HepG2 (cell line): ENCODE measurements around the gene ASCC2. TPM values are rescaled to one million over a fixed set of nuclear protein-coding genes. Genes with fewer than 3 reads are reported as not detected.

ENCODE experiments used
- ARID5B ChIP-seq: IDR thresholded peaks from 2 replicates; pipeline ENCODE4 v1.4.0; 2020; ENCODE audit warnings: mild to moderate bottlenecking, missing genetic modification reagents
- FOXO1 ChIP-seq: sonication (generic); formaldehyde crosslinking; IDR thresholded peaks from 2 replicates; pipeline ENCODE4 v1.4.0; 2020; ENCODE audit warnings: missing genetic modification reagents
- GABPB1 ChIP-seq: IDR thresholded peaks from 2 replicates; pipeline ENCODE4 v1.6.1; 2016; ENCODE audit warnings: mild to moderate bottlenecking, missing genetic modification reagents, moderate library complexity, missing compliant biosample characterization
- HDAC6 ChIP-seq: fragments of 200-600 bp; sonication (generic); IDR thresholded peaks from 2 replicates; pipeline ENCODE4 v1.7.0; 2017; ENCODE audit warnings: mild to moderate bottlenecking, antibody characterized with exemption, low read length, low read depth
- IRF9 ChIP-seq: sonication (generic); formaldehyde crosslinking; IDR thresholded peaks from 2 replicates; pipeline ENCODE4 v1.8.0; 2022; ENCODE audit warnings: missing genetic modification reagents, mild to moderate bottlenecking, borderline replicate concordance
- SP4 ChIP-seq: sonication (generic); formaldehyde crosslinking; IDR thresholded peaks from 2 replicates; pipeline ENCODE4 v1.8.1; 2023; ENCODE audit warnings: mild to moderate bottlenecking, missing genetic modification reagents
- TGIF2 ChIP-seq: IDR thresholded peaks from 2 replicates; pipeline ENCODE4 v1.6.1; 2016; ENCODE audit warnings: control low read depth, missing compliant biosample characterization
- THAP9 ChIP-seq: sonication (generic); formaldehyde crosslinking; IDR thresholded peaks from 2 replicates; pipeline ENCODE4; 2020; ENCODE audit warnings: missing genetic modification reagents, mild to moderate bottlenecking, borderline replicate concordance
- TMF1 ChIP-seq: sonication (generic); formaldehyde crosslinking; IDR thresholded peaks from 2 replicates; pipeline ENCODE4 v1.8.1; 2022; ENCODE audit warnings: low read depth, missing genetic modification reagents
- ZFP90 ChIP-seq: sonication (generic); formaldehyde crosslinking; IDR thresholded peaks from 2 replicates; pipeline ENCODE4 v1.8.0; 2022; ENCODE audit warnings: missing genetic modification reagents, mild to moderate bottlenecking, inconsistent platforms, borderline replicate concordance
- ZNF280B ChIP-seq: sonication (generic); formaldehyde crosslinking; IDR thresholded peaks from 2 replicates; pipeline ENCODE4 v1.5.0; 2020; ENCODE audit warnings: missing genetic modification reagents, mild to moderate bottlenecking, borderline replicate concordance
- ZNF543 ChIP-seq: sonication (generic); formaldehyde crosslinking; IDR thresholded peaks from 2 replicates; pipeline ENCODE4 v1.4.0; 2020; ENCODE audit warnings: mild to moderate bottlenecking, missing genetic modification reagents
- polyA plus RNA-seq, 8 experiments: library from polyadenylated mRNA; depleted of rRNA in 3 of 8; stranded (reverse) in 7 of 8; unstranded in 1 of 8; fragments of >200 nt; fragmentation: Illumina TruSeq in 4 of 8; extraction: Trizol in 4 of 8; gene quantifications; 2 replicates each; pipeline versions ENCODE4 v1.2.1 to v1.2.3, GENCODE V29; 2011 to 2016; ENCODE audit warnings: low read depth in 4 of 8, missing spikeins in 1 of 8, mixed read lengths in 1 of 8; ENCODE audit not compliant: insufficient read depth in 1 of 8
- total RNA-seq, 5 experiments: library from RNA; depleted of rRNA; stranded (reverse); fragments of >200 nt; fragmentation: Illumina TruSeq; extraction: Trizol; gene quantifications; 2 replicates each; pipeline ENCODE4 v1.2.3, GENCODE V29; 2016; ENCODE audit warnings: low read depth in 1 of 5
- TF ChIP-seq, protein P1 (sequence below): sonication (generic); formaldehyde crosslinking; IDR thresholded peaks from 2 replicates; pipeline ENCODE4 v1.5.0; 2020; ENCODE audit warnings: missing genetic modification reagents
- TF ChIP-seq, protein P2 (sequence below): sonication (generic); formaldehyde crosslinking; conservative IDR thresholded peaks from 2 replicates; pipeline ENCODE4 v1.4.0; 2020; ENCODE audit warnings: missing genetic modification reagents

The ASCC2 gene
- total and polyA plus RNA-seq, 2 of the 13 experiments (the other 11 are each of a cell fraction or from before 2014, with no cell fraction given): 26.2 to 26.3 TPM

- TF ChIP-seq THAP9 (CRISPR knock-in tag) (peak; percentile 47; the same call in 1 of the 2 replicates), SP4 (peak; percentile 74; the same call in 1 of the 2 replicates), ARID5B (CRISPR knock-in tag) (peak; percentile 17; the same call in 1 of the 2 replicates), GABPB1 (peak; percentile 96), TGIF2 (CRISPR knock-in tag) (peak; percentile 93), FOXO1 (no peak), ZNF280B (0 out of 2 replicates have a peak, but pooled peaks have one; percentile 27), ZFP90 (CRISPR knock-in tag) (peak; percentile 68; the same call in 1 of the 2 replicates), HDAC6 (no peak), IRF9 (no peak; the same call in 1 of the 2 replicates), ZNF543 (0 out of 2 replicates have a peak, but pooled peaks have one; percentile 66), TMF1 (CRISPR knock-in tag) (peak; percentile 20; the same call in 1 of the 2 replicates)
- TF ChIP-seq, protein P1, sequence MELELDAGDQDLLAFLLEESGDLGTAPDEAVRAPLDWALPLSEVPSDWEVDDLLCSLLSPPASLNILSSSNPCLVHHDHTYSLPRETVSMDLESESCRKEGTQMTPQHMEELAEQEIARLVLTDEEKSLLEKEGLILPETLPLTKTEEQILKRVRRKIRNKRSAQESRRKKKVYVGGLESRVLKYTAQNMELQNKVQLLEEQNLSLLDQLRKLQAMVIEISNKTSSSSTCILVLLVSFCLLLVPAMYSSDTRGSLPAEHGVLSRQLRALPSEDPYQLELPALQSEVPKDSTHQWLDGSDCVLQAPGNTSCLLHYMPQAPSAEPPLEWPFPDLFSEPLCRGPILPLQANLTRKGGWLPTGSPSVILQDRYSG (CRISPR knock-in tag): 0 out of 2 replicates have a peak, but pooled peaks have one; percentile 57
- TF ChIP-seq, protein P2, sequence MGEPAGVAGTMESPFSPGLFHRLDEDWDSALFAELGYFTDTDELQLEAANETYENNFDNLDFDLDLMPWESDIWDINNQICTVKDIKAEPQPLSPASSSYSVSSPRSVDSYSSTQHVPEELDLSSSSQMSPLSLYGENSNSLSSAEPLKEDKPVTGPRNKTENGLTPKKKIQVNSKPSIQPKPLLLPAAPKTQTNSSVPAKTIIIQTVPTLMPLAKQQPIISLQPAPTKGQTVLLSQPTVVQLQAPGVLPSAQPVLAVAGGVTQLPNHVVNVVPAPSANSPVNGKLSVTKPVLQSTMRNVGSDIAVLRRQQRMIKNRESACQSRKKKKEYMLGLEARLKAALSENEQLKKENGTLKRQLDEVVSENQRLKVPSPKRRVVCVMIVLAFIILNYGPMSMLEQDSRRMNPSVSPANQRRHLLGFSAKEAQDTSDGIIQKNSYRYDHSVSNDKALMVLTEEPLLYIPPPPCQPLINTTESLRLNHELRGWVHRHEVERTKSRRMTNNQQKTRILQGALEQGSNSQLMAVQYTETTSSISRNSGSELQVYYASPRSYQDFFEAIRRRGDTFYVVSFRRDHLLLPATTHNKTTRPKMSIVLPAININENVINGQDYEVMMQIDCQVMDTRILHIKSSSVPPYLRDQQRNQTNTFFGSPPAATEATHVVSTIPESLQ (CRISPR knock-in tag): no peak
Observed at GRCh38 chr22:29837741-29838598, at the start of gene ASCC2 (continued).
